ENCODE measurements around the gene KCNF1. TPM values are rescaled to one million over a fixed set of nuclear protein-coding genes. Genes with fewer than 3 reads are reported as not detected.
A peak's percentile ranks its signal among the peaks of the same experiment; 100 is the strongest.

Gene KCNF1
- total RNA-seq, 4 donors from 2014 or later, result not detected

DNA sequence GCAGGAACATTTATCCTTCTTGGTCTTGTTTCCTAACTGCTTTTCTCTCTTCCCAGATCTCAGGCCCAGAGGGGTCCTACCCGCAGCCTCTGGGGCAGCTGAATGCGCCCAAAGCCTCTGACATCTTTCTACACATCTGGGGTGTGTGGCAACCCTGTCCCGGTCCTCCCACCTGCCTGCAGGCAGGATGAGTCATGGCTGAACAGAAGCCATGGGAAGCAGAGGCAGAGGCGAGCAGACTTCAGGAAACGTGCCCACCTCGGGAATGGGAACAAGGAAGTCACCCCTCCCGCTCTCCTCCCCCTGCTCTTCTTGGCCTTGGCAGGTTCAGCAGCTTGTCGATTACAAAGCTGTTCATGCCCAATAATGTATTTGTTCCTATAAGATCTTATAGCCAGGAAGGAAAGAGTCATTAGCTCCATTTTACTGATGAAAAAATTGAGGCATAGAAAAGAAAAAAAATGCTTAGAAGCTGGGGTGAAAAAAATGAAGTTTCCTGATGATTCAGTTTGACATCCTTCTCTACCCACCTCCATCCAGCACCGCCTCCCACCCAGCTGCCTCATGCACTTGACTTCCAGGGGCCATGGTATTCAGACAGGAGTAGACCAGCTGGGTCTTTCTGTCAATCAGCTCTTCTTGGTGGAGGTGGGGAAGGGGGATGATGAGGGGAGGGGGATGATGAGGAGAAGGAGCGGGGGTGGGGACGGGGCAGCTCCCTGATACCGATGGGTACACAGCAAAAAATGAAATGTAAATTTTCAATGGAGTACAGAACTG lies 10.4 kb upstream of the KCNF1 start:
- DNase-seq (ENCODE audit: low spot score in 2 of 2), result peak in 1 of 2 donors; percentile 78
- WGBS, 2 donors, result 48% methylated on average over 12 of the region's 12 CpGs
- intact Hi-C loops (cut with DNase I; ENCODE audit: low total_unique reads), result no loop called here
- TF ChIP-seq, protein P1, sequence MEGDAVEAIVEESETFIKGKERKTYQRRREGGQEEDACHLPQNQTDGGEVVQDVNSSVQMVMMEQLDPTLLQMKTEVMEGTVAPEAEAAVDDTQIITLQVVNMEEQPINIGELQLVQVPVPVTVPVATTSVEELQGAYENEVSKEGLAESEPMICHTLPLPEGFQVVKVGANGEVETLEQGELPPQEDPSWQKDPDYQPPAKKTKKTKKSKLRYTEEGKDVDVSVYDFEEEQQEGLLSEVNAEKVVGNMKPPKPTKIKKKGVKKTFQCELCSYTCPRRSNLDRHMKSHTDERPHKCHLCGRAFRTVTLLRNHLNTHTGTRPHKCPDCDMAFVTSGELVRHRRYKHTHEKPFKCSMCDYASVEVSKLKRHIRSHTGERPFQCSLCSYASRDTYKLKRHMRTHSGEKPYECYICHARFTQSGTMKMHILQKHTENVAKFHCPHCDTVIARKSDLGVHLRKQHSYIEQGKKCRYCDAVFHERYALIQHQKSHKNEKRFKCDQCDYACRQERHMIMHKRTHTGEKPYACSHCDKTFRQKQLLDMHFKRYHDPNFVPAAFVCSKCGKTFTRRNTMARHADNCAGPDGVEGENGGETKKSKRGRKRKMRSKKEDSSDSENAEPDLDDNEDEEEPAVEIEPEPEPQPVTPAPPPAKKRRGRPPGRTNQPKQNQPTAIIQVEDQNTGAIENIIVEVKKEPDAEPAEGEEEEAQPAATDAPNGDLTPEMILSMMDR (IDR thresholded peaks at IDR 0.05), result no peak
- TF ChIP-seq POLR2A (IDR thresholded peaks at IDR 0.05), result no peak
- no peak overlapping the region for H3K4me3 ChIP-seq (ENCODE audit: low read depth, poor library complexity, severe bottlenecking)

DNA sequence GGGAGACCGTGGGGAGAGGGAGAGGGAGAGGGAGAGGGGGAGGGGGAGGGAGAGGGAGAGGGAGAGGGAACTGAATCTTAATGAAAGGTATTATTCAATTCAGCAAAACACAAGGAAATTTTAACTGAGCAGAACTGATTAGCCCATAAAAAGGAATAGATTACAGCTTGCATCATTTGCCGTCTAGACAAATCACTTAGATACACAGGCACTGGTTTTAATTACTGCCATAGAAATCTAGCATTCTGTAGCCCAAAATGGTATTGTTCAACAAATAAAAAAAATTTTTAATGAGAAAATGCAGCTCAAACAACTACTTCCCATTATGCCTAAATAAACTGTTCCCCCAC lies 7.9 kb upstream of the KCNF1 start:
- 43 to 50% methylated on average over 2 of the region's 2 CpGs for WGBS, 2 donors
- intact Hi-C loops (cut with DNase I; ENCODE audit: low total_unique reads), result no loop called here
- DNase-seq (ENCODE audit: low spot score in 2 of 2), result no peak
- TF ChIP-seq POLR2A (IDR thresholded peaks at IDR 0.05), result no peak
- TF ChIP-seq, protein P1 (IDR thresholded peaks at IDR 0.05), result no peak
- H3K4me3 ChIP-seq (ENCODE audit: low read depth, poor library complexity, severe bottlenecking), result no peak overlapping the region

DNA sequence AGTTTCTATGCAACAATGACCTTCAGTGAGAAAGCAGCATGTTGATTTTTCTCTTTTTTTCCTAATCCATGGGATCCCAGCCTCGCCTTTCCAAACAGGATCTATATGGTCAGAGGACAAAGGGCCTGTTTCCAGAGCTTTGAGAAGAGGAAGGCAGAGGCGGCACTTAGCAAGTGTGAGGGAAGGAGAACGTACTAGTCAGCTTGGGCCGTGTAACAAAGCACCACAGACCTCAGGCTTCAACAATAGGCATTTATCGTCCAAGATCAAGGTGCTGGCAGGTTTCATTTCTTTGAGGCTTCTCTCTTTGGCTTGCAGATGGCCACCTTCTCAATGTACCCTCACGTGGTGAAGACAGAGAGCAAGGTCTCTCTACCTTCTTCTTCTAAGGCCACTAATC lies 7.3 kb upstream of the KCNF1 start:
- no peak for DNase-seq (ENCODE audit: low spot score in 2 of 2)
- no peak for TF ChIP-seq POLR2A (IDR thresholded peaks at IDR 0.05)
- TF ChIP-seq, protein P1 (IDR thresholded peaks at IDR 0.05), result no peak
- WGBS, 2 donors, result 92 to 94% methylated on average over 6 of the region's 6 CpGs
- intact Hi-C loops (cut with DNase I; ENCODE audit: low total_unique reads), result no loop called here
- no peak overlapping the region for H3K4me3 ChIP-seq (ENCODE audit: low read depth, poor library complexity, severe bottlenecking)

DNA sequence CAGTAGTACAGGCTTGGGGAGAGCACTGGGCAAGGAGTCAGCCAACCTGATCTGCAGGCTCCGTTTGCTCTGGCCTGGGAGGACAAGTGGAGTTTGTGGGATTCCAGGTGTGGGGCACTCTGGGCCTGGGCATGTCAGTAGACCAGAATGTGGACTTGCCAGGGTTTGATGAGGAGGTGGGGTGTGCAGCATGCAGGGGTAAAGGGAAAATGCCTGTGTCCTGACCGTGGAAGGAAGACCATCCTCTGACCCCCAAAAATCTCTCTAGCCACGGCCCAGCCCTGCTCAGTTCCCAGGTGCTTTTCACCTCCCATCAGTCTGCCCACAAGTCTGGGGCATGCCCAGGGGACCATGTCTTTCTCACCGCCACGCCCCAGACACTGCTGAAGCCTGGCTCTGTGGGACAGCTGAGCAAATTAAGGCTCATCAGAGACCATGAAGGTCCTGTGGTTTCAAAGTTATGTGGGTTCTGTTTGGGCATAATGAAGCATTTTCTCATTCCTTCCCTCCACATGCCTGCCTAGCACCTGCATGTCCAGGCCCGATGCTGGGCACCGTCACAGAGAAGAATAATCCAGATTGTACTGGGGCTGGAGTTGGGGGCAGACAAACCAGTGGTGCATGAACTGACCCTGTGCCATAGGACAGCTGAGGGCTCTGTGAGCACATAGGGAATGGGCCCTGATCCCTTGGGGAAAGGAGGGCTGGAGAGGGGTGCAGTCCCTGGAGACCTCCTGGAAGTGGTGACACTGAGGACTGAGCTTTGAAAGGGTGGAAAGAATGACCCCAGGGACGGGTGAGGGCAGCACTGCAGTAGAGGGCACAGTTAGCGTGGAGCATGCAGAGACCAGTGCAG lies 6.5 kb upstream of the KCNF1 start:
- no peak for TF ChIP-seq POLR2A (IDR thresholded peaks at IDR 0.05)
- TF ChIP-seq, protein P1 (IDR thresholded peaks at IDR 0.05), result no peak
- DNase-seq (ENCODE audit: low spot score in 2 of 2), result no peak
- no peak overlapping the region for H3K4me3 ChIP-seq (ENCODE audit: low read depth, poor library complexity, severe bottlenecking)
- 81 to 89% methylated on average over 9 of the region's 9 CpGs for WGBS, 2 donors
- intact Hi-C loops (cut with DNase I; ENCODE audit: low total_unique reads), result no loop called here

DNA sequence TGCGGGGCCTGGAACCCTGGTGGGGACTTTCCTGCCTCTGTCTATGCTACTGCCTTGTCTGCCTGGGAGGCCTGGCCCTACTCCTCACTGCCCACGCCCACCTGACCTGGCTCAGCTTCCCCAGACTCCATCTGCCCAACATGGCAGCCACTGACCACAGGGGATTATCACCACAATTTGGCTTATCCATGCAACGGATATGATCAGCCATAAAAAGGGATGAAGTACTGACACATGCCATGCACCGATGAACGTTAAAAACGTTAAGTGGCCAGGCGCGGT lies 5.9 kb upstream of the KCNF1 start:
- H3K4me3 ChIP-seq (ENCODE audit: low read depth, poor library complexity, severe bottlenecking), result no peak overlapping the region
- intact Hi-C loops (cut with DNase I; ENCODE audit: low total_unique reads), result no loop called here
- TF ChIP-seq, protein P1 (IDR thresholded peaks at IDR 0.05), result no peak
- TF ChIP-seq POLR2A (IDR thresholded peaks at IDR 0.05), result no peak
- WGBS, 2 donors, result 88 to 92% methylated on average over 8 of the region's 8 CpGs
- no peak for DNase-seq (ENCODE audit: low spot score in 2 of 2)
